ENCODE results near the gene RPL21. TPM values are rescaled to one million over a fixed set of nuclear protein-coding genes. Genes with fewer than 3 reads are reported as not detected.

Gene RPL21
- total RNA-seq, 1 donor from 2014 or later: 579 TPM

GRCh38 chr13:27226991-27227390 lies 24.4 kb upstream of the RPL21 start:
- TF ChIP-seq CTCF (IDR thresholded peaks at IDR 0.05): no peak
- no peak for TF ChIP-seq POLR2AphosphoS5 (IDR thresholded peaks at IDR 0.05; ENCODE audit: insufficient read depth in 1 of 2, low read depth in 1 of 2)
- TF ChIP-seq POLR2A (IDR thresholded peaks at IDR 0.05): no peak
- Histone ChIP-seq H3K27ac (no peak overlapping the region), H3K36me3 (no peaks in the 10 kb centered on the region), H3K4me3 (no peak overlapping the region), H3K9me3 (no peaks in the 10 kb centered on the region), H3K27me3 (no peaks in the 10 kb centered on the region), H3K4me1 (no peaks in the 10 kb centered on the region)
- DNase-seq (ENCODE audit: extremely low spot score in 2 of 2): no peak
- intact Hi-C loops (cut with DNase I): no loop called here

- TF ChIP-seq CTCF (IDR thresholded peaks at IDR 0.05) (no peak), POLR2AphosphoS5 (IDR thresholded peaks at IDR 0.05; ENCODE audit: insufficient read depth in 1 of 2, low read depth in 1 of 2) (no peak), POLR2A (IDR thresholded peaks at IDR 0.05) (no peak)
- H3K4me1 ChIP-seq: no peaks in the 10 kb centered on the region
- no peaks in the 10 kb centered on the region for H3K27me3 ChIP-seq
- no peak overlapping the region for H3K4me3 ChIP-seq
- intact Hi-C loops (cut with DNase I): no loop called here
- H3K36me3 ChIP-seq: no peaks in the 10 kb centered on the region
- H3K9me3 ChIP-seq: no peaks in the 10 kb centered on the region
- DNase-seq (ENCODE audit: extremely low spot score in 2 of 2): no peak
- no peak overlapping the region for H3K27ac ChIP-seq
Observed at GRCh38 chr13:27228131-27228530, 23.2 kb upstream of the RPL21 start.

- Histone ChIP-seq H3K9me3 (no peaks in the 10 kb centered on the region), H3K36me3 (no peaks in the 10 kb centered on the region), H3K27ac (no peak overlapping the region), H3K4me1 (no peaks in the 10 kb centered on the region), H3K27me3 (no peaks in the 10 kb centered on the region), H3K4me3 (no peak overlapping the region)
- TF ChIP-seq POLR2AphosphoS5 (IDR thresholded peaks at IDR 0.05; ENCODE audit: insufficient read depth in 1 of 2, low read depth in 1 of 2): no peak
- TF ChIP-seq POLR2A (IDR thresholded peaks at IDR 0.05): no peak
- no peak for TF ChIP-seq CTCF (IDR thresholded peaks at IDR 0.05)
- intact Hi-C loops (cut with DNase I): no loop called here
- no peak for DNase-seq (ENCODE audit: extremely low spot score in 2 of 2)
Observed at GRCh38 chr13:27229642-27230041, 21.7 kb upstream of the RPL21 start.

- H3K4me1 ChIP-seq: no peaks in the 10 kb centered on the region
- TF ChIP-seq POLR2AphosphoS5 (IDR thresholded peaks at IDR 0.05; ENCODE audit: insufficient read depth in 1 of 2, low read depth in 1 of 2): no peak
- TF ChIP-seq CTCF (IDR thresholded peaks at IDR 0.05): no peak
- TF ChIP-seq POLR2A (IDR thresholded peaks at IDR 0.05): no peak
- intact Hi-C loops (cut with DNase I): no loop called here
- no peak for DNase-seq (ENCODE audit: extremely low spot score in 2 of 2)
- H3K9me3 ChIP-seq: no peaks in the 10 kb centered on the region
- H3K27me3 ChIP-seq: no peaks in the 10 kb centered on the region
- H3K4me3 ChIP-seq: no peak overlapping the region
- H3K36me3 ChIP-seq: no peaks in the 10 kb centered on the region
- H3K27ac ChIP-seq: no peak overlapping the region
Observed at GRCh38 chr13:27233964-27234363, 17.4 kb upstream of the RPL21 start.

- no peaks in the 10 kb centered on the region for H3K36me3 ChIP-seq
- H3K27me3 ChIP-seq: no peaks in the 10 kb centered on the region
- TF ChIP-seq POLR2A (IDR thresholded peaks at IDR 0.05): no peak
- no peak for TF ChIP-seq CTCF (IDR thresholded peaks at IDR 0.05)
- no peak for TF ChIP-seq POLR2AphosphoS5 (IDR thresholded peaks at IDR 0.05; ENCODE audit: insufficient read depth in 1 of 2, low read depth in 1 of 2)
- no peak overlapping the region for H3K4me3 ChIP-seq
- DNase-seq (ENCODE audit: extremely low spot score in 2 of 2): no peak
- H3K4me1 ChIP-seq: no peaks in the 10 kb centered on the region
- intact Hi-C loops (cut with DNase I): no loop called here
- H3K9me3 ChIP-seq: no peaks in the 10 kb centered on the region
- H3K27ac ChIP-seq: no peak overlapping the region
Observed at GRCh38 chr13:27236478-27236877, 14.9 kb upstream of the RPL21 start.
